ENCODE results near the gene BBS4. TPM values are rescaled to one million over a fixed set of nuclear protein-coding genes. Genes with fewer than 3 reads are reported as not detected.

Gene BBS4
- total RNA-seq, 2 experiments from 2014 or later, result 13.1 to 14.7 TPM

DNA sequence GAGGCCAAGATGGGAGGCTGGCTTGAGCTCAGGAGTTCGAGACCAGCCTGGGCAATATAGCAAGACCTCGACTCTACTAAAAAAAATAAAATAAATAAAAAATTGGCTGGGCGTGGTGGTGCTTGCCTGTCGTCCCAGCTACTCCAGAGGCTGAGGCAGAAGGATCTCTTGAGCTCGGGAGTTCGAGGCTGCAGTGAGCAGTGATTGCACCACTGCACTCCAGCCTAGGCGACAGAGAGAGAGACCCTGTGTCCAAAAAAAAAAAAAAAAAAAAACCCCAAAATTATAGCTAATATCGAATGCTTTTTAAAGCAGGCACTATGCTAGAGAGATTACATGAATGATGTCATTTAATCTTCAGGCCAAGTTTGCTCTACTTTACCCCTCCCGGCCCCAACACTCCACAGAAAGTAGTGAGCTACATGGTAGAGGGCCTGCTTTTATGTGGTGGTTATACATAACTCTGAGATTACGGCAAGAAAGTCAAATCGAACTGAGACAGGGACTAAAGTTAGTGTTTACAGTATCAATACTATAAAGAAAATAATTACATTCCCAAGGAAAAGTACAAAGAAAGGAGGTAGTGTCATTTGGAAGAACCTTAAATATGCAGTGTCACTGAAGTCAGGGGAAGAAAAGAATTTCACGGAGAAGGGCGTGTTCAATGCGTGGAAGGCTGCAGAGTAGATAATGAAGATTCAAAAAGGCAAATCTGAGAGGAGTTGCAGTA lies 96.4 kb downstream of the BBS4 start:
- Mint-ChIP-seq H3K27ac (peak overlapping the region; percentile 94), H3K9me3 (ENCODE audit: low read depth) (no peaks in the 10 kb centered on the region), H3K36me3 (peaks cover 45% of the 10 kb centered on the region), H3K4me1 (peaks cover 69% of the 10 kb centered on the region), H3K27me3 (no peaks in the 10 kb centered on the region), H3K4me3 (peak overlapping the region; percentile 93)
- DNase-seq, result peak; percentile 39
- CTCF ChIA-PET, result interaction anchor here (1.1 to 5.4 kb wide), 2 partner anchors 12 to 61 kb away, joined by 3 to 34 read pairs; no protein-coding TSS in a partner anchor
- no peak for ATAC-seq

- Mint-ChIP-seq H3K4me1 (peaks cover 75% of the 10 kb centered on the region), H3K9me3 (ENCODE audit: low read depth) (no peaks in the 10 kb centered on the region), H3K27me3 (no peaks in the 10 kb centered on the region), H3K27ac (peak overlapping the region; percentile 94), H3K36me3 (peaks cover 40% of the 10 kb centered on the region), H3K4me3 (peak overlapping the region; percentile 93)
- ATAC-seq (peak; percentile 2), DNase-seq (peak; percentile 62)
- CTCF ChIA-PET, result interaction anchor here (0.7 to 5.4 kb wide), 4 partner anchors 11 to 183 kb away, joined by 3 to 34 read pairs (median 14); no protein-coding TSS in a partner anchor
Measured at GRCh38 chr15:72783004-72783639, 97.1 kb downstream of the BBS4 start.

DNA sequence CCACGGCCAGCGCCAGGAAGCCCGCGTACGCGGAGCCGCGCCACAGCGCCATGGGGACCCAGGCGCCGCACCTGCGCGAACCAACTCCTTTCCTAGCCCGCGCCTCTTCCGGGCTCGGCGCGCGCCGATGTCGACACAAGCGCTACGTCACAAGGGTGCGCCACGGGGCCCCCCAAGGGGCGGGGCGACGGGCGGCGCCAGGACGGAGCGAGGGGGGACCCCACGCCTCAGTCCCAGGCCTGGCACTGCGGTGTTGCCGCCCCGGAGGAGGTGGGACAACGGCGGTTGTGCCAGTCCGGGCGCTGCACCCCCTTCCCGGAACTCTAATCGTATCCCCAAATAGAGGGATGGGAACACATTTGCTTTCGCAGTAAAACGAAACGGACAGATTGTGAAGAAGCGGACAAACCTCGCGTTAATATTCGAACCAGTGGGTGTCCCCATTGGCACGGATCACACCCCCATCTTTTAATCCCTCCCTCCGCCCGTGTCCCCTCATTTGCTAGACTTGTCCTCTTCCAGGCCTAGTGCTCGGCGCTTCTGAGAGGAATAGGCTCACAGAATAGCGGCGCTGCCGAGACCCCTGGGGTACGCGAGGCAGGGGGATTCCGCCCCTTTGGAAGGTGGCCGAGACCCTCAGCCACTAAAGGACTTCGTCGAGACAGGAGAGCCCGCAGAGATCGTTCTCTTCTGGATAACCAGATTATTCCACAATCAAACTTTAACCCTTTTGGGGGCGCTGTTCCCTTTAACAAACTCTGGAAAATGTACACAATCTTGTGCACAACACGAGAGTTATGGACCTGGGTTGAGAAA lies 97.8 kb downstream of the BBS4 start, which contains the start of gene ADPGK:
ADPGK (minus strand) TSS at position 119 of the 816 bp plus-strand sequence; CDS start at position 52, 67 bp downstream.
- Mint-ChIP-seq H3K36me3 (peaks cover 32% of the 10 kb centered on the region), H3K9me3 (ENCODE audit: low read depth) (no peaks in the 10 kb centered on the region), H3K27ac (peak within 1 kb of the TSS; percentile 94), H3K27me3 (no peaks in the 10 kb centered on the region), H3K4me1 (peaks cover 78% of the 10 kb centered on the region), H3K4me3 (peak within 1 kb of the TSS; percentile 93)
- peak; percentile 93 for DNase-seq
- ATAC-seq, result peak; percentile 82
- CTCF ChIA-PET, result interaction anchor here (0.7 to 5.4 kb wide), 7 partner anchors 10 to 300 kb away, joined by 3 to 34 read pairs (median 4); no protein-coding TSS in a partner anchor

DNA sequence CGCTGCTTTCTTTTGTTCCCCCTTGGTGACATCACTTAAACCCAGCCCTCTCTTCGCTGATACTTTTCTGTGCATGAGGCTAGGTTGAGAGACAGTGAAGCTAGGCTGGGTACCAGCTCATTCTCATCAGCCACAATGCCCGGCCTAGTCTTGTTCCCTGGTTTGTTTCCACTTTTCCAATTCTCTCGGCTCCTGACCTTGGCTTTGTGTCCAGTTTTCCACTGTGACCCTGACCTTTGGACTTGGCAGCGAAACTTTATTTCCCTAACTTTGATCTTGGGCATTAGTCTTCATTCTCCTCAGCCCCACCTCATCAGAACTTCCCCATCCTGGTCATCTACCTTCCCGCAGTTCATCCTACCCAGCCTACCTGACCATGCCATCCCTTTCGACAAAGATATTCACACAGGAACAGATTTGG lies 98.5 kb downstream of the BBS4 start:
- DNase-seq (peak; percentile 39), ATAC-seq (peak; percentile 28)
- Mint-ChIP-seq H3K4me3 (peak overlapping the region; percentile 93), H3K4me1 (peaks cover 76% of the 10 kb centered on the region), H3K36me3 (peaks cover 28% of the 10 kb centered on the region), H3K27ac (peak overlapping the region; percentile 94), H3K9me3 (ENCODE audit: low read depth) (no peaks in the 10 kb centered on the region), H3K27me3 (no peaks in the 10 kb centered on the region)
- CTCF ChIA-PET, result interaction anchor here (1.0 to 5.4 kb wide), 7 partner anchors 9 to 300 kb away, joined by 3 to 34 read pairs (median 7); no protein-coding TSS in a partner anchor

DNA sequence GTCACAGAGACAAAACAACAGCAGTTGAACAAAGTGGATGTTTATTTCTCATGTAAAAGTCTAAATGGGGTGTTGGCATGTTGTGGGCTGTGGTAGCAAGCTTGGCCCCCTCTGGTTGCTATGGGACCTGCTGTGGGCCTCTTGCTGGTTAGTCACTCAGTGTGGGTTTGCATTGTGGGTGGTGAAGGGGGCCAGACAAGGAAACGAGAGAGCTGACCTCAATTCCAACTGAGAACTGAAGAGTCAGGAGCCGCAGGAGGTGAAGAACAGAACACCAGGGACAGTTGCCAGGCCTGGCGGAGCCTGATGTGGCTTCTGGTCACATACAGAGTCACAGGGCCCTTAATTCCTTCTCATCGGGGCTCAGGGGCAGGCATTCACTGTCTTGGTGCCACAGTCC lies 99.4 kb downstream of the BBS4 start:
- ATAC-seq, result peak; percentile 6
- H3K27me3 Mint-ChIP-seq, result no peaks in the 10 kb centered on the region

GRCh38 chr15:72785841-72786240 lies 99.8 kb downstream of the BBS4 start:
- Mint-ChIP-seq H3K27me3 (no peaks in the 10 kb centered on the region), H3K36me3 (peaks cover 15% of the 10 kb centered on the region), H3K9me3 (ENCODE audit: low read depth) (no peaks in the 10 kb centered on the region), H3K4me1 (peaks cover 69% of the 10 kb centered on the region), H3K27ac (peak overlapping the region; percentile 94), H3K4me3 (peak overlapping the region; percentile 50)
- no peak for DNase-seq
- no peak for ATAC-seq
- CTCF ChIA-PET, result interaction anchor here (0.9 to 5.4 kb wide), 8 partner anchors 8 to 559 kb away, joined by 3 to 34 read pairs (median 4); no protein-coding TSS in a partner anchor

More for the DNA sequence above, 99.4 kb downstream of the BBS4 start:
- Mint-ChIP-seq H3K4me3 (peak overlapping the region; percentile 50), H3K36me3 (peaks cover 18% of the 10 kb centered on the region), H3K4me1 (peaks cover 73% of the 10 kb centered on the region), H3K27ac (peak overlapping the region; percentile 94), H3K9me3 (ENCODE audit: low read depth) (no peaks in the 10 kb centered on the region)
- CTCF ChIA-PET, result interaction anchor here (1.0 to 5.4 kb wide), 8 partner anchors 8 to 458 kb away, joined by 3 to 34 read pairs (median 4); no protein-coding TSS in a partner anchor
- DNase-seq, result peak; percentile 85

DNA sequence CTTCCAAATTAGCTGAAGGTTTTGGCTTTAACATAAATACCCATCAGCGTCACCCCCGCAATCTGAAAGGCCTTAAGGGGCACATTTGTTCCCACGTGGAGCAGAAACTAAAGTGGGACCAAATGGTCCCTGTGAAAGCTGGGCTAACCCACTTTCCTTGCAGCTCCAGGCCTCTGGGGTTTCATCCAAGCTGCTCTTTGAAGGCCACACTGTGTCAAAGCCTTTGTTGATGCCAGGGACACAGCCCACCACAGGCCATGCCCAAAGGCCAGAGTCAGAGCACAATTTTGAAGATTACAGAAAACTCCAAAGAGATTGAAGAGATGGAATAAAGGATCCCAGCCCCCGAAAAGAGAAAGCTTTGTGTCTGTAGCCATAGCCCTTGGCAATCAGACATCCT lies 100.2 kb downstream of the BBS4 start:
- no peak for ATAC-seq
- CTCF ChIA-PET, result interaction anchor here (0.9 to 5.4 kb wide), 7 partner anchors 8 to 559 kb away, joined by 4 to 34 read pairs (median 4); no protein-coding TSS in a partner anchor
- Mint-ChIP-seq H3K27me3 (no peaks in the 10 kb centered on the region), H3K36me3 (peaks cover 11% of the 10 kb centered on the region), H3K4me1 (peaks cover 65% of the 10 kb centered on the region), H3K27ac (peak overlapping the region; percentile 94), H3K9me3 (ENCODE audit: low read depth) (no peaks in the 10 kb centered on the region), H3K4me3 (peak overlapping the region; percentile 23)
- no peak for DNase-seq

GRCh38 chr15:72786676-72787345 lies 100.8 kb downstream of the BBS4 start:
- peak; percentile 62 for DNase-seq
- Mint-ChIP-seq H3K9me3 (ENCODE audit: low read depth) (no peaks in the 10 kb centered on the region), H3K4me1 (peaks cover 59% of the 10 kb centered on the region), H3K27me3 (no peaks in the 10 kb centered on the region), H3K4me3 (peak overlapping the region; percentile 23), H3K36me3 (peaks cover 6% of the 10 kb centered on the region), H3K27ac (peak overlapping the region; percentile 94)
- CTCF ChIA-PET, result interaction anchor here (0.9 to 5.4 kb wide), 6 partner anchors 7 to 560 kb away, joined by 4 to 34 read pairs (median 4); no protein-coding TSS in a partner anchor
- no peak for ATAC-seq

GRCh38 chr15:72787526-72787925 lies 101.5 kb downstream of the BBS4 start:
- ATAC-seq, result no peak
- Mint-ChIP-seq H3K4me1 (peaks cover 55% of the 10 kb centered on the region), H3K4me3 (peak overlapping the region; percentile 21), H3K27me3 (peaks cover 2% of the 10 kb centered on the region), H3K9me3 (ENCODE audit: low read depth) (no peaks in the 10 kb centered on the region), H3K36me3 (peaks cover 5% of the 10 kb centered on the region), H3K27ac (peak overlapping the region; percentile 94)
- CTCF ChIA-PET, result no interaction called here
- DNase-seq, result no peak

Other genes with a start within 250 kb of the BBS4 start
- 100 to 1,000 TPM; 134 to 143 TPM for gene ARIH1, start 211.9 kb upstream of the BBS4 start, total RNA-seq
- gene GOLGA6B, start 31.5 kb upstream of the BBS4 start, total RNA-seq, result not detected
- under 1 TPM in 1 of 2 experiments, not detected in 1; 0.53 TPM for gene HIGD2B, start within 50 bp of the BBS4 start, total RNA-seq
- gene ADPGK, start 97.6 kb downstream of the BBS4 start, total RNA-seq, result 10 to 100 TPM; 67.8 to 76.5 TPM

Data from activated CD8-positive, alpha-beta memory T cell treated with anti-CD3 and anti-CD28 coated beads, Interleukin-2, amount 10 ng/mL, durations not matched to agents 7 days and 5 days (primary cell).